HepG2 (cell line): Measurements from ENCODE around the gene CRNN. TPM values are rescaled to one million over a fixed set of nuclear protein-coding genes. Genes with fewer than 3 reads are reported as not detected.
A peak's percentile ranks its signal among the peaks of the same experiment; 100 is the strongest.

Experiments used
- ATAC-seq: fragments of 200-7000 bp; cut with Tn5 transposase; 3 replicates; pipeline ENCODE4 v1.9.1; 2020; ENCODE audit warnings: mild to moderate bottlenecking, moderate library complexity
- BruUV-seq: library from RNA; stranded (reverse); fragments of 400-500 nt; replicated peaks from 2 replicates; lab custom pipeline; 2021; lab: Mats Ljungman, UMichigan
- CTCF ChIA-PET: fragments of 300-600 bp; formaldehyde crosslinking; extraction: SDS; loops from one replicate; lab custom pipeline; 2021; ENCODE audit warnings: low total read pairs, inconsistent platforms, low intra/inter-chr PET ratio; lab: Yijun Ruan, JAX
- POLR2A ChIA-PET: fragments of 350-600 bp; sonication (Branson Sonifier 250); formaldehyde crosslinking; loops from one replicate; lab custom pipeline; 2020; ENCODE audit warnings: antibody characterized with exemption, inconsistent platforms; lab: Yijun Ruan, JAX
- DNase-seq: peaks from one replicate; pipeline ENCODE4 v3.0.0-alpha.2; 2015; ENCODE audit warnings: low spot score
- FAIRE-seq: peaks from 3 replicates; lab custom pipeline; 2011; peaks lifted over from hg19 to GRCh38; lab: Jason Lieb, UNC
- H2AFZ ChIP-seq: one replicate; pipeline ENCODE4 v1.6.1; 2011; ENCODE audit warnings: low read length, inconsistent platforms
- H3K27ac ChIP-seq: fragments of 300-600 bp; 3 replicates; pipeline ENCODE4 v1.8.0; 2011; ENCODE audit warnings: mixed run types, mild to moderate bottlenecking, mixed read lengths, low read length, inconsistent platforms; ENCODE audit not compliant: insufficient read depth; ENCODE audit errors: extremely low read length
- H3K27me3 ChIP-seq, 2 experiments: fragments of 200-600 bp in 1 of 2; 2 replicates in 1 of 2; 3 replicates in 1 of 2; pipeline versions ENCODE4 v1.6.0 to v1.8.0; 2011; ENCODE audit warnings: low read length in 2 of 2, mild to moderate bottlenecking in 2 of 2, moderate library complexity in 2 of 2, inconsistent platforms in 1 of 2; ENCODE audit not compliant: insufficient read depth in 2 of 2, control insufficient read depth in 1 of 2
- H3K36me3 ChIP-seq, 2 experiments: fragments of 200-600 bp in 1 of 2; replicated peaks in 1 of 2; 2 replicates in 1 of 2; 3 replicates in 1 of 2; pipeline versions ENCODE4 v1.5.1 to v1.8.0; 2011; ENCODE audit warnings: low read length in 2 of 2, inconsistent platforms in 1 of 2; ENCODE audit not compliant: insufficient read depth in 2 of 2, control insufficient read depth in 1 of 2
- H3K4me1 ChIP-seq: 2 replicates; pipeline ENCODE4 v1.5.1; 2012; ENCODE audit warnings: low read length, inconsistent platforms; ENCODE audit not compliant: insufficient read depth
- H3K4me2 ChIP-seq: 2 replicates; pipeline ENCODE4 v1.6.0; 2011; ENCODE audit warnings: low read depth, low read length, inconsistent platforms
- H3K4me3 ChIP-seq, 3 experiments: fragments of 200-600 bp in 1 of 3; sonication (generic), shearing (Covaris generic) in 1 of 3; replicated peaks in 1 of 3; 2 replicates each; pipeline ENCODE4 v1.5.1; 2011 to 2016; ENCODE audit warnings: low read length in 3 of 3, inconsistent platforms in 2 of 3, low read depth in 2 of 3, mild to moderate bottlenecking in 2 of 3, control low read depth in 1 of 3, mixed read lengths in 1 of 3; ENCODE audit not compliant: insufficient read depth in 1 of 3
- H3K79me2 ChIP-seq: one replicate; pipeline ENCODE4 v1.6.1; 2011; ENCODE audit warnings: low read length, inconsistent platforms; ENCODE audit not compliant: insufficient read depth
- H3K9ac ChIP-seq: 2 replicates; pipeline ENCODE4 v1.6.0; 2011; ENCODE audit warnings: mild to moderate bottlenecking, low read depth, low read length, inconsistent platforms; ENCODE audit not compliant: insufficient read depth
- H3K9me3 ChIP-seq: 2 replicates; pipeline ENCODE4 v1.5.1; 2012; ENCODE audit warnings: mild to moderate bottlenecking, low read length
- H4K20me1 ChIP-seq: 2 replicates; pipeline ENCODE4 v1.6.0; 2011; ENCODE audit warnings: inconsistent platforms, mild to moderate bottlenecking, low read length, moderate library complexity; ENCODE audit not compliant: insufficient read depth
- CBX2 ChIP-seq, 2 experiments: fragments of 200-600 bp in 1 of 2; sonication (generic); formaldehyde crosslinking in 1 of 2; IDR thresholded peaks; 2 replicates each; pipeline versions ENCODE4 v1.7.0 to v1.8.1; 2018 to 2022; ENCODE audit warnings: low read depth in 2 of 2, low read length in 1 of 2, mild to moderate bottlenecking in 1 of 2, missing genetic modification reagents in 1 of 2
- CHD4 ChIP-seq: fragments of 200-600 bp; sonication (generic); IDR thresholded peaks from 2 replicates; pipeline ENCODE4 v1.7.0; 2017; ENCODE audit warnings: mild to moderate bottlenecking, low read length, borderline replicate concordance
- CTCF ChIP-seq: sonication (generic); formaldehyde crosslinking; IDR thresholded peaks from 2 replicates; pipeline ENCODE4 v1.5.0; 2020; ENCODE audit warnings: mild to moderate bottlenecking, missing genetic modification reagents, moderate library complexity
- HOXD1 ChIP-seq: sonication (generic); formaldehyde crosslinking; IDR thresholded peaks from 2 replicates; pipeline ENCODE4 v1.5.0; 2020; ENCODE audit warnings: missing genetic modification reagents
- NCOA1 ChIP-seq: sonication (generic); formaldehyde crosslinking; IDR thresholded peaks from 2 replicates; pipeline ENCODE4 v1.9.0; 2021; ENCODE audit warnings: missing genetic modification reagents
- ZBTB46 ChIP-seq: sonication (generic); formaldehyde crosslinking; IDR thresholded peaks from 2 replicates; pipeline ENCODE4 v1.4.0; 2020; ENCODE audit warnings: mild to moderate bottlenecking, missing genetic modification reagents, borderline replicate concordance
- ZNF513 ChIP-seq: sonication (generic); formaldehyde crosslinking; conservative IDR thresholded peaks from 2 replicates; pipeline ENCODE4 v1.5.0; 2020; ENCODE audit warnings: missing genetic modification reagents
- ZNF768 ChIP-seq: sonication (generic); formaldehyde crosslinking; IDR thresholded peaks from 2 replicates; pipeline ENCODE4 v1.4.0; 2020; ENCODE audit warnings: missing genetic modification reagents
- WGBS: methylation state at CpG from one replicate; pipeline ENCODE4 v1.1.6; 2017; ENCODE audit warnings: low lambda C conversion rate; 5-methylcytosine and 5-hydroxymethylcytosine counted together
- in situ Hi-C: cut with HindIII; loops from 2 replicates; pipeline ENCODE4 v1.10.0; 2017; ENCODE audit warnings: low pct_unique_long_range_greater_than_20kb; ENCODE audit not compliant: extremely low pct_ligation_motif_present
- intact Hi-C: fragments of 100-400 bp; cut with micrococcal nuclease; formaldehyde crosslinking; loops from one replicate; pipeline ENCODE4 v1.10.0; 2022; ENCODE audit not compliant: unreplicated experiment
- polyA plus RNA-seq, 8 experiments: library from polyadenylated mRNA; depleted of rRNA in 3 of 8; stranded (reverse) in 7 of 8; unstranded in 1 of 8; fragments of >200 nt; fragmentation: Illumina TruSeq in 4 of 8; extraction: Trizol in 4 of 8; gene quantifications; 2 replicates each; pipeline versions ENCODE4 v1.2.1 to v1.2.3, GENCODE V29; 2011 to 2016; ENCODE audit warnings: low read depth in 4 of 8, missing spikeins in 1 of 8, mixed read lengths in 1 of 8; ENCODE audit not compliant: insufficient read depth in 1 of 8
- total RNA-seq, 5 experiments: library from RNA; depleted of rRNA; stranded (reverse); fragments of >200 nt; fragmentation: Illumina TruSeq; extraction: Trizol; gene quantifications; 2 replicates each; pipeline ENCODE4 v1.2.3, GENCODE V29; 2016; ENCODE audit warnings: low read depth in 1 of 5

CRNN gene
- total and polyA plus RNA-seq, 2 of the 13 experiments (the other 11 are each of a cell fraction or from before 2014, with no cell fraction given) = not detected

- POLR2A ChIA-PET = no interaction called here
- peak; percentile 4 for DNase-seq
- intact Hi-C loops = loop anchor here (10.0 kb wide), 1 partner anchor 997 kb away; the partner anchor contains the start of gene S100A8
- 2% methylated on average over 5 of the region's 5 CpGs for WGBS
- peak; percentile 30 for FAIRE-seq
- Histone ChIP-seq H3K36me3 (no peaks in the 10 kb centered on the region), H3K4me2 (no peak overlapping the region), H2AFZ (no peak overlapping the region), H3K27me3 (no peaks in the 10 kb centered on the region), H3K9ac (no peak overlapping the region), H4K20me1 (no peaks in the 10 kb centered on the region), H3K4me1 (no peaks in the 10 kb centered on the region), H3K79me2 (no peaks in the 10 kb centered on the region), H3K9me3 (no peaks in the 10 kb centered on the region), H3K27ac (no peak overlapping the region), H3K4me3 (no peak overlapping the region)
- no TSS peak for BruUV-seq
- CTCF ChIA-PET = interaction anchor here (2.6 to 3.7 kb wide), 2 partner anchors 43 to 61 kb away, joined by 12 to 14 read pairs; no protein-coding TSS in a partner anchor
- no peak for TF ChIP-seq ZBTB46 (CRISPR knock-in tag)
- no peak for TF ChIP-seq CBX2 (IDR thresholded peaks at IDR 0.05; ENCODE audit: low read depth, low read length)
- no peak for TF ChIP-seq CBX2 (CRISPR knock-in tag; IDR thresholded peaks at IDR 0.05; ENCODE audit: low read depth)
- no peak for TF ChIP-seq HOXD1
- TF ChIP-seq NCOA1 (CRISPR knock-in tag) = no peak
- no peak for TF ChIP-seq CHD4
- TF ChIP-seq ZNF513 (CRISPR knock-in tag) = no peak
- TF ChIP-seq ZNF768 (CRISPR knock-in tag) = no peak
- TF ChIP-seq CTCF (CRISPR knock-in tag) = peak; percentile 31
- in situ Hi-C loops = no loop called here
- ATAC-seq = peak; percentile 80
Observed at GRCh38 chr1:152397474-152397873, 16.6 kb downstream of the CRNN start.
